Activated naive CD4-positive, alpha-beta T cell treated with anti-CD3 and anti-CD28 coated beads, Interleukin-2, amount 50 U/mL, for 72 hours (primary cell): ENCODE results near the gene GLE1. TPM values are rescaled to one million over a fixed set of nuclear protein-coding genes. Genes with fewer than 3 reads are reported as not detected.

Source experiments
- ATAC-seq, 2 donors: fragments of 150-1000 bp; cut with Tn5 transposase; 2 replicates each; pipeline ENCODE4 v1.10.0; 2021; ENCODE audit warnings: mild to moderate bottlenecking in 2 of 2, moderate library complexity in 2 of 2
- DNase-seq, 2 donors: peaks; one replicate each; pipeline ENCODE4 v3.0.0; 2021 to 2022; ENCODE audit warnings: low spot score in 2 of 2
- H3K27ac Mint-ChIP-seq, 2 donors: one replicate each; pipeline ENCODE4 v1.8.0; 2022; ENCODE audit warnings: mild to moderate bottlenecking in 2 of 2, mixed read lengths in 2 of 2
- H3K36me3 Mint-ChIP-seq, 2 donors: one replicate each; pipeline ENCODE4 v1.8.0; 2022; ENCODE audit warnings: mixed read lengths in 2 of 2
- H3K9me3 Mint-ChIP-seq, 2 donors: one replicate each; pipeline ENCODE4 v1.8.0; 2022; ENCODE audit warnings: mixed read lengths in 2 of 2
- total RNA-seq, 2 donors: library from RNA; stranded (reverse); gene quantifications; one replicate each; pipeline ENCODE4 v1.2.3, GENCODE V29; 2022

Gene GLE1, protein sequence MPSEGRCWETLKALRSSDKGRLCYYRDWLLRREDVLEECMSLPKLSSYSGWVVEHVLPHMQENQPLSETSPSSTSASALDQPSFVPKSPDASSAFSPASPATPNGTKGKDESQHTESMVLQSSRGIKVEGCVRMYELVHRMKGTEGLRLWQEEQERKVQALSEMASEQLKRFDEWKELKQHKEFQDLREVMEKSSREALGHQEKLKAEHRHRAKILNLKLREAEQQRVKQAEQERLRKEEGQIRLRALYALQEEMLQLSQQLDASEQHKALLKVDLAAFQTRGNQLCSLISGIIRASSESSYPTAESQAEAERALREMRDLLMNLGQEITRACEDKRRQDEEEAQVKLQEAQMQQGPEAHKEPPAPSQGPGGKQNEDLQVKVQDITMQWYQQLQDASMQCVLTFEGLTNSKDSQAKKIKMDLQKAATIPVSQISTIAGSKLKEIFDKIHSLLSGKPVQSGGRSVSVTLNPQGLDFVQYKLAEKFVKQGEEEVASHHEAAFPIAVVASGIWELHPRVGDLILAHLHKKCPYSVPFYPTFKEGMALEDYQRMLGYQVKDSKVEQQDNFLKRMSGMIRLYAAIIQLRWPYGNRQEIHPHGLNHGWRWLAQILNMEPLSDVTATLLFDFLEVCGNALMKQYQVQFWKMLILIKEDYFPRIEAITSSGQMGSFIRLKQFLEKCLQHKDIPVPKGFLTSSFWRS
- total RNA-seq, result 10 to 100 TPM; 51.4 to 57.0 TPM

DNA sequence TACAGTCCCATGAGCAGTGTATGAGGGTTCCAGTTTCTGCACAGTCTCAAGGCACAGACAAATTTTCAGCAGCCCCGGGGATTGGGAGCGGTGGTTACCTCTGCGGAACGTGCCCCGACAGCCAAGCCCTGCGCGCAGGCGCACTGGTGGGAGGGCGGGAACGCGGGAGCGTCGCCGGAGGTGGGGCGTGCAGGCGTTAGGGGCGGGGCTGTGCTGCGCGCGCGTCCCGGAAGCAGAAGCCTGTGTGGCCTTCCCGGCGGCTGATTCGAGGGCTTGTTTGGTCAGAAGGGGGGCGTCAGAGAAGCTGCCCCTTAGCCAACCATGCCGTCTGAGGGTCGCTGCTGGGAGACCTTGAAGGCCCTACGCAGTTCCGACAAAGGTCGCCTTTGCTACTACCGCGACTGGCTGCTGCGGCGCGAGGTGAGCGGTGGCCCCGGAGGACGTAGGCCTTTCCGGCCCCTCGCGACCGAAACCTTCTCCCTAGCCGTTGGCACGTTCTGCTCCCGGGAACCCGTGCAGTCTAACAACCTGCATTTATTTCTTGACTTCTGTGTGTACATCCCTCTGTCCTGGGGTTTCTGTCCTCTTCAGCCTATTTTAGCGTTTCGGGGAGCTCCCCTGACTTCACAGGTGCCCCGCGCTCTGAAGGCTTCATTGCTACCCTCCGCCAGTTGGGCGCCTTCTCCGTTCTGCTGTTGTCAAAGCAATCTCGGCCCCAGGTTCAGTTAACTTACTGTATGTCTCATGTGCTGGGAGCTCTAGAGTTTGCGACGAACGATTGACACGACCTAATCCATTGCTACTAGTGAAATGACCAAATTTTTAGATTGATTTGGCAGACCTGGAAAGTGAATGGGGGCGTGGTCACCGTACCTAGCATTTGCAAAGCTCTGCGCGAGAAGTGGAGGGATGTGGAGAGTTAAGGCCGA, at the start of gene GLE1:
Gene GLE1 (plus strand): TSS at position 235 of the 929 bp plus-strand sequence. CDS start 87 bp downstream, at position 322.
- Mint-ChIP-seq H3K36me3 (peaks cover 10 to 14% of the 10 kb centered on the region in 2 donors), H3K9me3 (no peaks in the 10 kb centered on the region), H3K27ac (peak within 1 kb of the TSS; percentile 97 to 99)
- peak; percentile 97 to 99 for DNase-seq
- peak; percentile 96 to 97 for ATAC-seq

DNA sequence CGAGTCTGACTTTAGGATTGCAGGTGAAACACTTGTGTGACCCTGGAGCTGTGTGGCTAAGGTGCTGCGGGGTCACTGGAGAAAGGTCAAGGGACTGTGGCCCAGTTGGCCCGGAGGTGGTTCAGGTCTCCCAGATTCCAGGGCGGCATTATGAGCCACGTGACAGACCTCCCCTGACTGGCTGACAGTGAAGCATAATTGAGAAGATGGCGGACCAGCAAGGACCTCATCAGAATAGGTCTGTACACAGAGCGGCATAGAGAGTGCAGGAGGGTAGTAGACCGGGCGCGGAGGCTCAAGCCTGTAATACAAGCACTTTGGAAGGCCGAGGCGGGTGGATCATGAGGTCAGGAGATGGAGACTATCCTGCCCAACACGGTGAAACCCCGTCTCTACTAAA, 49.5 kb upstream of the GLE1 start:
- Mint-ChIP-seq H3K36me3 (peaks cover 1 to 9% of the 10 kb centered on the region in 2 donors), H3K27ac (peak overlapping the region; percentile 72 to 92), H3K9me3 (no peaks in the 10 kb centered on the region)
- DNase-seq, result no peak
- ATAC-seq, result no peak

DNA sequence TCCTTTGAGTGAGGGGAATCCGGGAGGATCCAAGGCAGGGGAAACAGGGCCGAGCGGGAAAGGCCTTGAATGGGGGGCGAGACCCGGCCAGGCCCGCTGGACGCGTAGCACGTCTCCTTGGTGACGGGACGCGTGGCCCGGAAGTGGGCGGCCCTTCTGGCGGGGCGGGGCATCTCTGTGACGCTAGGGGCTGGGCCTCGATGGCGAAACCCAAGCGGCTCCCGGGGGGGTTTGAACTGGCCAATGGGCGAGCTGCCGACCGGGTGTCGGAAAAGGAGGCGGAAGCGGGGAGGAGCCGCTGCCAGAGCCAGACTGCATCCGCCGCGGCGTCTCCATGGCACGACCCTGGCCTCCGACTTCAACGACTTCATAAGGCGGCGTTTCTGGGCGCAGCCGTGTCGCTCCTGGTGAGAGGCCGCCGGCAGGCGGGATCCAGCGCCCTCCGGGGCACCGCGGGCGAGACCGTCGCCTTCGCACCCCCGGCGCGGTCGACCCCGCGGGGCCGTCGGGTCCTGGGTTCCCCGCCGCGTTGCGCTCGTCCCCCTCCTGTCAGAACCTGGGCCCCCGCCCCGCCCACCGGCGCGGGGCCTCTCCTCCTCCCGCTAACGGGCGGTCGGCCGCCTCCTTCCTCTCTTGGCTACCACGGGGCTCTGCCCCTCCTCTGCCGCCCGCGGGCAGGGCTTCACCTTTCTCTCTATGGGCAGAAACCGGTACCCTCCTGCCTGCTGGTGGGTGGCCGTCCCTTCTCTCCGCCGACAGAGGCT, 48.5 kb upstream of the GLE1 start, which contains the start of gene ODF2:
Gene ODF2 (plus strand): TSS at position 158 of the 764 bp plus-strand sequence. CDS start 86 bp downstream, at position 244.
- ATAC-seq, result peak; percentile 90 to 93
- Mint-ChIP-seq H3K36me3 (peaks cover 8 to 16% of the 10 kb centered on the region in 2 donors), H3K9me3 (no peaks in the 10 kb centered on the region), H3K27ac (peak within 1 kb of the TSS; percentile 92 to 96)
- peak; percentile 96 to 99 for DNase-seq

DNA sequence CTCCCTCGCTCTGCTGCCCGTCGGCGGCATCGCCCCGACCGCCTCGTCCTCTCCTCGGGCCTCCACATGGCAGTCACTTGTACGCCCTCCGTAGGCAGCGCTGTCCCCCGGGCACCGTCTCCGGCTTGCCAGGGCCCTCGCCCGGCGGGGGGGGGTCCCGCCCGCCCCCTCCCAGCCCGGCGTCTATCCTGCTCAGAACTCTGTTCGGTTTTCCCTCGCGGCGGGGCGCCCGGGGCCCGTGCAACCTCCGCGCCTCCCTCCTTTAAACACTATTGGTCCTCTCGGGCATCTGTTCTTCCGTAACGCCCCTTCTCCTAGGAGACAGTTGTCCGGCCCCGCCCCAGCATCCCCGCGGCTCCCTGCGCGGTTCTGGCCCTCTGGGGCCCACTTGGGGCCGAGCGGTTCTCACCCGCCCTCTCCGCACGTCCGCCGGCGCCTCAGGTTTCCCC, 47.9 kb upstream of the GLE1 start:
- peaks cover 13 to 16% of the 10 kb centered on the region in 2 donors for H3K36me3 Mint-ChIP-seq
- DNase-seq (peak; percentile 66 to 71), ATAC-seq (peak; percentile 68 to 76)
- H3K9me3 Mint-ChIP-seq, result no peaks in the 10 kb centered on the region
- peak overlapping the region; percentile 92 to 96 for H3K27ac Mint-ChIP-seq

DNA sequence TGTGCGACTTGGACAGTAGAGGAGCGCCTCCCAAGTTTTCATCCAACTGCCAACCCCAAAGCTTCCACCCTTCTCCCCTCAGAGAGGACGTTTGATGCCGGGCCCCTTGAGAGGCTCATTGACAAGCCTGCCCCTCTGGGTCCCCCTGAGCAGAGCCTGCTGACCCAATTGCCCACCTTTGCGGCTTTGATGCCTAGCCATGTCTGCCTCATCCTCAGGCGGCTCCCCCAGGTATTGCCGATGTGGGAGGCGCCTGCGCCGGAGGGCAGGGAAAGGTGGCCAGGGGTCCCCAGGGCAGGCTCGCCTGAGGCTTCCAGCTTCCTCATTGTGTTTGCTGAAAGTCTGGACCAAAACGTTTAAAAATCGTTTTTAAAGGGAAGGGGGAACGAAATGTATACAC, 47.3 kb upstream of the GLE1 start:
- Mint-ChIP-seq H3K27ac (peak overlapping the region; percentile 92 to 96), H3K9me3 (no peaks in the 10 kb centered on the region), H3K36me3 (peaks cover 13 to 16% of the 10 kb centered on the region in 2 donors)
- ATAC-seq (no peak), DNase-seq (no peak)

DNA sequence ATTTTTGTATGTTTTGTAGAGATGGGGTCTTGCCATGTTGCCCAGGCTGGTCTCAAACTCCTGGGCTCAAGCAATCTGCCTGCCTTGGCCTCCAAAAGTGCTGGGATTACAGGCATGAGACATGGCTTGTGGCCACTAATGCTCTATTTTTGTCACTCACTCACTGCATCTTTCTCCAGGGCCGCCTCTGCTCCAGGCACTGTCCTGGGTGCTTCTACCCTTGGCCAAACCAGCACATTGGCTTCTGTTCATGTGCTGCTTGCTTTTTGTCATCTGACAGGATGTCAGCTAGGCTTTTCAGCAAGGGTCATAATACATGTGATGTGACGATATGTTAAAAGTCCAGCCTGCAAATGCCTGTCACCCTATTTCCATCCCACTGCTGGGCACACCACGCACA, 45.5 kb upstream of the GLE1 start:
- DNase-seq, result no peak
- Mint-ChIP-seq H3K36me3 (peaks cover 13 to 16% of the 10 kb centered on the region in 2 donors), H3K9me3 (no peaks in the 10 kb centered on the region), H3K27ac (peak overlapping the region in 1 of 2 donors; percentile 50)
- no peak for ATAC-seq

DNA sequence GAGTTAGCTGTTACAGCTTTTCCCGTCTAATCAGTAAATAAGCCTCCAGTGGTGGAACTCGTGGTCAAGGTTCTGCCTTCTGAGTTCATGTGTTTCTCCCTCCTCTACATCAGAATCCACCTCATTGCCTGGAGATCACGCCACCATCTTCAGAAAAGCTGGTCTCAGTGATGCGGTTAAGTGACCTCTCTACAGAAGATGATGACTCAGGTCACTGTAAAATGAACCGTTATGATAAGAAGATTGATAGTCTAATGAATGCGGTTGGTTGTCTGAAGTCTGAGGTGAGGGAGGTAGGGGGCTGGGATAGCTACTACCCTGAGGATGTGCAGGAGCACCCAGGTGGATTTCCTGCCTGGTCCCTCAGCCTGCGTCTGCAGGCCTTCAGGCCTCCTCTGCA, 35.4 kb upstream of the GLE1 start:
- ATAC-seq (no peak), DNase-seq (no peak)
- H3K36me3 Mint-ChIP-seq, result peaks cover 12 to 24% of the 10 kb centered on the region in 2 donors
- H3K9me3 Mint-ChIP-seq, result no peaks in the 10 kb centered on the region
- H3K27ac Mint-ChIP-seq, result no peak overlapping the region

DNA sequence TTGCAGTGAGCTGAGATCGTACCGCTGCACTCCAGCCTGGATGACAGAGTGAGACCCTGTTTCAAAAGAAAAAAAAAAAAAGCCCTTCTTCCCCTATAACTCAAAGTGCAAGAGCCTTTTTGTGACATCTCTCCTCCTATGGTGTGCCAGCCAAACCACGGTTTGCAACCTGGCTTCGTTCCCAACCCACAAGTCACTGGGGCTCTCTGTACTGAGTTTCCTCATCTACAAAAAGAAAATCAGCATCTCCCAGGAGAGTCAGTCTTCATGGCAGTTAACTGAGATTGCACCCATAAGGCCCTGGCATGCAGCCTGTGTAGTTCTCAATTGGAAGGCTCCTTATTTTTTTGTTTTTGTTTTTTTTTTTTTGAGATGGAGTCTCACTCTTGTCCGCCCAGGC, 34.0 kb upstream of the GLE1 start:
- Mint-ChIP-seq H3K36me3 (peaks cover 14 to 25% of the 10 kb centered on the region in 2 donors), H3K27ac (peak overlapping the region in 1 of 2 donors; percentile 46), H3K9me3 (no peaks in the 10 kb centered on the region)
- DNase-seq (no peak), ATAC-seq (peak; percentile 34 to 36)

DNA sequence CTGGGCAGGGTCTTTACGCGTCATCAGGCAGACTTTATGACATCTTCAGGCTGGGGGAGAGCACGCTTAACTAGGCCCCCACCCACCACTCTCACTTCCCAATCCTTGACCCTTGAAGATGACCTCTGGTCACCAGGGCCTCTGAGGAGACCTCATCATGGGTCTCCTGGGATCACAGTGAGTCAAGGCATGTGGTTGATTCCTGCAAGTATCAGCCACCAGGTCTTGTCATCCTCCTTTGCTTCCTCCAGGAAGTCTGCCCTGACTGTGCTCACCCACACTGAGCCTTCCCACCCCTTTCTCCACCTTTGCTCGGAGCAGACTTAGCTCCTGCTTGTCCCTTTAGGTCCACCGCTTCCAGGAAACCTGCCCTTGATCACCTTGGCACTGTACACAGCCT, 31.4 kb upstream of the GLE1 start:
- ATAC-seq, result no peak
- no peak for DNase-seq
- H3K27ac Mint-ChIP-seq, result peak overlapping the region in 1 of 2 donors; percentile 4
- no peaks in the 10 kb centered on the region for H3K9me3 Mint-ChIP-seq
- H3K36me3 Mint-ChIP-seq, result peaks cover 17 to 29% of the 10 kb centered on the region in 2 donors

DNA sequence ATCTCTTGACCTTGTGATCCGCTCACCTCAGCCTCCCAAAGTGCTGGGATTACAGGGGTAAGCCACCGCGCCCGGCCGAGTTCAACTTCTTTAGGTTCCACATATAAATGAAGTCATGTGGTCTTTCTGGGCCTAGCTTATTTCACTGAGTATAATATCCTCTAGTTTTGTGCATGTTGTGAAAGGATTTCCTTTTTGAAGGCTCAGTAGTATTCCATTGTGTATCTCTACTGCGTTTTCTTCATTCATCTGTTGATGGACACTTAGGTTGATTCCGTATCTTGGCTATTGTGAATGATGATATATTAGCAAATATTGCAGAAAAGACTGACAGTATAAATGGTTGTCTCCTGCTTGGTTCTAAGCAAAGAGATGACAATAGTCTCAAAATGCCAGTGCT, 28.7 kb upstream of the GLE1 start:
- H3K36me3 Mint-ChIP-seq, result peaks cover 23 to 24% of the 10 kb centered on the region in 2 donors
- DNase-seq, result no peak
- ATAC-seq, result no peak
- no peaks in the 10 kb centered on the region for H3K9me3 Mint-ChIP-seq
- no peak overlapping the region for H3K27ac Mint-ChIP-seq

DNA sequence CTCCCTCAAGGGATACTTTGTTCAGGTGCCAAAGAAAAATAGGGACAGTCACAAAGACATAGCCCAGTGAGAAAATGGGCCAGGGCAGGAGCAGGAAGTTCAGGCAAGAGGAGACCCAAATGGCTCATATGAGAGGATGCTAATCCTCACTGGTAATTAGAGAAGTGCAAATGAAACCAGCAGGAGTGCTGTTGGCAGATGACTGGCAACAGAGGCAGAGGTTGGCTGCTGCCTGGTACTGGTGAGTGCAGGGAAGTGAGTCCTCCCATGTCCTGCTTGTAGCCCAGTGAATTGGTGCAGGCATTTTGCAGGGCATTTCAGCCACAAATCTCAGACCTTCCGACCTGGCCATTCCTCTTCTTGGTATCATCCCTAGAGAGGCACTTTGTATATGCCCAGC, 25.3 kb upstream of the GLE1 start:
- no peak for DNase-seq
- Mint-ChIP-seq H3K9me3 (no peaks in the 10 kb centered on the region), H3K27ac (no peak overlapping the region), H3K36me3 (peaks cover 16 to 26% of the 10 kb centered on the region in 2 donors)
- ATAC-seq, result no peak

DNA sequence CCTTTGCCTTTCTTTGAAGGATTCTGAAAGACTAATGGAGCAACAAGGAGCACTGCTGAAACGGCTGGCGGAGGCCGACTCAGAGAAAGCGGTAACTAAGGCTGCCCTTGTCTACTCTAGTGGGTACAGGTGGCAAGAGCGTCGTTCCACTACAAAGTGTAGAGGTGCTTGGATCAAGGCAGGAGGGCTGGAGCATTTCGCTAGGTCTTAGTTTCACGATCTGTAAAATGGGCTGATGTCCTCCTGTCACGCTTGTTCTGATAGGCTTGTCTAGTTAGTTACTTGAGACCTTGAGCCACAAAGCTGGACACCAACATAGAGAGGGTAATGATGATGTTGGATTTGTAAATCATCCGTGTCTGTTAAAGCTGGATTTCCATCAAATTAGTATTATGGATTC, 23.0 kb upstream of the GLE1 start:
- Mint-ChIP-seq H3K27ac (no peak overlapping the region), H3K36me3 (peaks cover 7 to 18% of the 10 kb centered on the region in 2 donors), H3K9me3 (no peaks in the 10 kb centered on the region)
- DNase-seq, result no peak
- no peak for ATAC-seq

DNA sequence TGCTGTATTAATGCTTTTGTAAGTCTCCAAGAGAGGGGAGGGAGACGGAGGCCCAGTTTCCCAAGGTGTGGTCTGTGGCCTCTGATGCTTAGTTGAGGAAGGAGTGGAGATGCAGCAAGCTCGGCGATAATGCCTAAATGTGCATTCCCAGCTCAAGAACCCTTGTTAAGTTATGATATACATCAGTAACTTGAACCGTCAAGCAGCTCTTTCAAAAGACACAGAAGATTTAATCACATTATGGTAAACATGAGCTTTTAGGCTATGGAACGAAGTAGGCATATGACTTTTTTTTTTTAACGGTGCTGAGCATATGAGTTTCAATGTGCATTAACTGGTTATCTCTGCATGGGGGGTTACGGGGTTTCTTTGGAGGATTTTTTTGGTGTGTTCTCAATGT, 22.3 kb upstream of the GLE1 start:
- H3K27ac Mint-ChIP-seq, result no peak overlapping the region
- ATAC-seq, result no peak
- H3K36me3 Mint-ChIP-seq, result peaks cover 7 to 18% of the 10 kb centered on the region in 2 donors
- no peaks in the 10 kb centered on the region for H3K9me3 Mint-ChIP-seq
- no peak for DNase-seq

DNA sequence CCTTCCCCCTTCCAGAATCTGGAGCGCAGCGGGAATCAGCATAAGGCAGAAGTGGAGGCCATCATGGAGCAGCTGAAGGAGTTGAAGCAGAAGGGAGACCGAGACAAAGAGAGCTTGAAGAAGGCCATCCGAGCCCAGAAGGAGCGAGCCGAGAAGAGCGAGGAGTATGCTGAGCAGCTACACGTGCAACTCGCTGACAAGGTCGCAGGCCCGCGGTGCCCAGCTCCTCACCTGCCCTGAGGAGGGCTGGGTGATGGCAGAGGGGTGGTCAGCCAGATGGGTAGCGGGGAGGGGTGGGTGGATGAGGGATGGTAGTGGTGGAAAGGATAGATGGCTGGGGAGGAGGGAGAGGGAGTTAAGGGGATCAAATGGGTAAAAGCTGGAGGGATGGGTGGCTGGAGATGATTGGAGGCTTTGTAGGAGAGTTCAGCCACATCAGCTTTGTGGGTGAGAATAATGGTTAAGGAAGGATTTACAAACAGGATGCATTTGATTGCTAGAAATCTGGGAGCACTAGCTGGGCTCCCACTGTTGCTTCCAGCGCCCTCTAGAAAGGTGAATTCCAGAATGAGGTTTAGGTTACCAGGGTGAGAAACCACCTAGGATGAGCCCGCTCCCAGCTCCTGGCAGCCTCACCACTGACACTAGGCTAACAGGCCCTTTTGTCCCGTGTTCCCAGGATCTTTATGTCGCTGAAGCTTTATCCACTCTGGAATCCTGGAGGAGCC, 19.7 kb upstream of the GLE1 start:
- H3K9me3 Mint-ChIP-seq, result no peaks in the 10 kb centered on the region
- no peak for ATAC-seq
- peaks cover 7 to 10% of the 10 kb centered on the region in 2 donors for H3K36me3 Mint-ChIP-seq
- peak overlapping the region in 1 of 2 donors; percentile 84 for H3K27ac Mint-ChIP-seq
- no peak for DNase-seq

DNA sequence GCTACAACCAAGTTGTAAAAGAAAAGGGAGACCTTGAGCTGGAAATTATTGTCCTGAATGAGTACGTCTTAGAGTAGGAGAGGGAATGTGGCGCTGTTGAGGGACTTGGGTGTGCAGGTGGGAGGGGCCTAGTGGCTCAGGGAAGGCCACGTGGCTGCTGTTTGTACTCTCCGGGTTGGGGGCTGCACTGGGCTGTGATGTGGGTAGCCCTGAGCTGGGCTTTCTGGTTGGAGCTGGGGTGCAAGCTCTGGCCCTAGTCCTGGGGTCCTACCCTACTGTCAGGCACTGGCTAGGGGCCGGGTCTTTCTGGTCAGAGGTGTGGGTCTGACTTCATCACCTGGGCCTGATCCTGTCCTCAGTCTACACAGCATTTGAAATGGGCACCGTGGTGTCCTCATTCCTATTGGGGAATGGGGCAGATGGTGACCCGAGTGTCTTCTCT, 19.1 kb upstream of the GLE1 start:
- H3K9me3 Mint-ChIP-seq, result no peaks in the 10 kb centered on the region
- H3K27ac Mint-ChIP-seq, result no peak overlapping the region
- ATAC-seq (no peak), DNase-seq (no peak)
- peaks cover 7 to 10% of the 10 kb centered on the region in 2 donors for H3K36me3 Mint-ChIP-seq
